BJ (cell line): ENCODE results near the gene MCM6. TPM values are rescaled to one million over a fixed set of nuclear protein-coding genes. Genes with fewer than 3 reads are reported as not detected.

Experiments
- CTCF ChIA-PET: fragments of 350-600 bp; formaldehyde crosslinking; extraction: SDS; loops from one replicate; lab custom pipeline; 2021; ENCODE audit warnings: antibody characterized with exemption, inconsistent platforms; lab: Yijun Ruan, JAX
- POLR2A ChIA-PET: fragments of 300-600 bp; sonication (Branson Sonifier 250); formaldehyde crosslinking; extraction: SDS; loops from one replicate; lab custom pipeline; 2021; ENCODE audit warnings: antibody characterized with exemption; lab: Charles Lee
- DNase-seq: peaks from one replicate; pipeline ENCODE4 v3.0.0-alpha.2; 2011; ENCODE audit warnings: low read depth
- H3K27me3 ChIP-seq: 2 replicates; pipeline ENCODE4 v1.6.0; 2011; ENCODE audit warnings: low read length; ENCODE audit not compliant: control insufficient read depth, insufficient read depth
- H3K36me3 ChIP-seq: 2 replicates; pipeline ENCODE4 v1.5.1; 2011; ENCODE audit warnings: low read length; ENCODE audit not compliant: control insufficient read depth, insufficient read depth
- H3K4me3 ChIP-seq: 2 replicates; pipeline ENCODE4 v1.5.1; 2011; ENCODE audit warnings: low read depth, mild to moderate bottlenecking, control low read depth, low read length
- polyA plus RNA-seq: library from polyadenylated mRNA; depleted of rRNA; stranded (reverse); fragments of >200 nt; gene quantifications from 2 replicates; pipeline ENCODE4 v1.2.3, GENCODE V29; 2011
- TF ChIP-seq, protein P1 (sequence below): IDR thresholded peaks from 2 replicates; pipeline ENCODE4 v1.5.1; 2011; ENCODE audit warnings: low read depth, mild to moderate bottlenecking, control low read depth, inconsistent platforms, low read length, moderate library complexity; ENCODE audit not compliant: insufficient read depth

MCM6 gene
- polyA plus RNA-seq, 1 experiment: 15.7 TPM

DNA sequence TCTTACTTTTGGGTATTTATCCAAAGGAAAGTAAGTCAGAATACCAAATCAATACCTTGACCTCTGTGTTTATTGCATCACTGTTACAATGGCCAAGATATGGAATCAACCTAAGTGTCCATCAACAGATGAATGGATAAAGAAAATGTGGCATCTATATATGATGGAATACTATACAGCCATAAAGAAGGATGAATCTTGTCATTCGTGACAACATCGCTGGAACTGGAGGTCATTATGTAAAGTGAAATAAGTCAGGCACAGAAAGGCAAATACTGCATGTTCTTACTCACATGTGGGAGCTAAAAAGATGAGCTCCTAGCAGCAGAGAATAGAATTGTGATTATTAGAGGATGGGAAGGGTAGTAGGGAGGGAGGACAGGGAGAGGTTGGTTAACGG lies 73.9 kb downstream of the MCM6 start:
- no peaks in the 10 kb centered on the region for H3K36me3 ChIP-seq
- TF ChIP-seq, protein P1, sequence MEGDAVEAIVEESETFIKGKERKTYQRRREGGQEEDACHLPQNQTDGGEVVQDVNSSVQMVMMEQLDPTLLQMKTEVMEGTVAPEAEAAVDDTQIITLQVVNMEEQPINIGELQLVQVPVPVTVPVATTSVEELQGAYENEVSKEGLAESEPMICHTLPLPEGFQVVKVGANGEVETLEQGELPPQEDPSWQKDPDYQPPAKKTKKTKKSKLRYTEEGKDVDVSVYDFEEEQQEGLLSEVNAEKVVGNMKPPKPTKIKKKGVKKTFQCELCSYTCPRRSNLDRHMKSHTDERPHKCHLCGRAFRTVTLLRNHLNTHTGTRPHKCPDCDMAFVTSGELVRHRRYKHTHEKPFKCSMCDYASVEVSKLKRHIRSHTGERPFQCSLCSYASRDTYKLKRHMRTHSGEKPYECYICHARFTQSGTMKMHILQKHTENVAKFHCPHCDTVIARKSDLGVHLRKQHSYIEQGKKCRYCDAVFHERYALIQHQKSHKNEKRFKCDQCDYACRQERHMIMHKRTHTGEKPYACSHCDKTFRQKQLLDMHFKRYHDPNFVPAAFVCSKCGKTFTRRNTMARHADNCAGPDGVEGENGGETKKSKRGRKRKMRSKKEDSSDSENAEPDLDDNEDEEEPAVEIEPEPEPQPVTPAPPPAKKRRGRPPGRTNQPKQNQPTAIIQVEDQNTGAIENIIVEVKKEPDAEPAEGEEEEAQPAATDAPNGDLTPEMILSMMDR: no peak
- H3K4me3 ChIP-seq: no peak overlapping the region
- no peak for DNase-seq
- CTCF ChIA-PET: interaction anchor here (0.8 kb wide), 1 partner anchor 34 kb away, joined by 3 read pairs; no protein-coding TSS in a partner anchor
- no peaks in the 10 kb centered on the region; the same call in 1 of the 2 replicates for H3K27me3 ChIP-seq
- POLR2A ChIA-PET: no interaction called here

DNA sequence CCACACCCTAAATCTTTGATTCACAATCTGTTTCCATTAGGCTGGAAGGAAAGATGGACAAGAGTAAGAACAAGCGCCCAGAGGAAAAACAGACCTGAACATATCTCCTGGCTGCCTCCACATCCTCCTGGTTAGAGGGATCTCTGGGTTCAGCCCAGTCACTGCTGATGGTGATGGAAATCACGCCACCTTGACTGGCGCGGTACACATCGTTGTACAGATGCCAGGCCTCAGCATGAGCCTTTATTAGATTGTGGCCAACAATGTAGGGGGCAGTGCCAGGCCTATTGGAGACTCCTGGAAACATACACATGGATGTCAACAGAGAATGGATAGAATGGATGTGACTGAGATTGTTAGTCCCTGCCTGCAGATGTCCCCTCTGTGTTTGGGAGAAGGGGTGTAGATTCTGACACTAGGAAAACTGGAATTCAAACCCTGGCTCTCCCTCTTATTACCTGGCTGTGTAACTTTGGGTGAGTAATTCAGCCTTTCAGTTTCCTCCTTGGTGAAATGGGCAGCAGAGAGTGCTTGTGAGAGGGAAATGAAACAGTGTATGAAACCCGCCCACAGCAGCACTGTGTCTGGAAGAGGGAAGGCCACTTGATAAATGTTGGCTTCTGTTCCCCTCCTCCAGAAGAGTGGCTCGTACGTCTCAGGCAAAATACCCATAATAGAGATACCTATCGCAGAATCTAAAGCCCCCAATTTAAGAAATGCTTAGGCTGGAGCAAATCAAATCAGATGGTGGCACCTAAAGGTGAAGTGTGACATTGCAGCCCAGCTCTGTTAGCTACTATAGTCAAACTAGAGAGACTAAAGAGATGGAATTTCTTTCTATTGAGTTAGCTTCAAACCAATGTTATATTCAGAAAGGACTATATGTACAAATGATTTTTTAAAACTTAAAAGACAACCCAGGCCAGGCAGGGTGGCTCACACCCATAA lies 75.5 kb downstream of the MCM6 start:
- no peak for DNase-seq
- no peaks in the 10 kb centered on the region for H3K27me3 ChIP-seq
- TF ChIP-seq, protein P1: no peak
- no peaks in the 10 kb centered on the region for H3K36me3 ChIP-seq
- H3K4me3 ChIP-seq: no peak overlapping the region
- POLR2A ChIA-PET: no interaction called here
- CTCF ChIA-PET: no interaction called here

DNA sequence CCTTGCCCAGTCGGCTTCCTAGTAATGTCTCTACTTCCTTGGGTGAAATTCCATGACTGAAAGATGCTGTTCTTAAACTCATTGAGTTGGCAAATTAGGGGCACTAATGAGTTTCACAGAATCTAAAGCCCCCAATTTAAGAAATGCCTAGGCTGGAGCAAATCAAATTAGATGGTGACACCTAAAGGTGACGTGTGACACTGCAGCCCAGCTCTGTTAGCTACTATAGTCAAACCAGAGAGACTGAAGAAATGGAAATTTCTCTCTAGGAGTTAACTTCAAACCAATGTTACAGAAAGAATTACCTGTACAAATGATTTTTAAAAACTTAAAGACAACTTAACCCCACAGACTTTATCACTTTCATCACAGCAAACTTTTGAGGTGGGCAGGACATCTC lies 76.5 kb downstream of the MCM6 start:
- Histone ChIP-seq H3K36me3 (no peaks in the 10 kb centered on the region), H3K4me3 (no peak overlapping the region), H3K27me3 (no peaks in the 10 kb centered on the region)
- no peak for DNase-seq
- ChIA-PET POLR2A (no interaction called here), CTCF (interaction anchor here (4.0 to 4.4 kb wide), 3 partner anchors 8 to 26 kb away, joined by 24 to 44 read pairs (median 39); no protein-coding TSS in a partner anchor)
- TF ChIP-seq, protein P1: no peak

DNA sequence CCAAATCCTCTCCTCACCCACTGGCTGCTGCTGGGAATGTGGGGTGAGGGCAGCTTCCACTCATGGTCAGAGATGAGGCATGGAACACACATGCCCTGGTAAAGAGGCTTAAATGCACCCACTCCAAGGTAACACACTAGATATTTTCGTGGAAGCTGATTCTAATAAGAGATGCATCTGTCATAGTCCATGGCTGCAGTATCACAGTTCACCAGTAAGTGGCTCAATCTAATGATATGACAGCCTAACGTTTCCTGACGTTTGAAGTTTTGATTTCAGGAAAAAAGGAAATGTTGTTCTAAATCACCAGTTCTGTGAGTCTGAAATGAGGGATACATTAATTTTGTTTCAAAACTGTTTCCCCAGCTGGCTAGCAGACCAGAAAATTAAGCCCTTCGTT lies 77.5 kb downstream of the MCM6 start:
- ChIA-PET CTCF (interaction anchor here (0.9 to 4.4 kb wide), 10 partner anchors 9 to 798 kb away, joined by 3 to 44 read pairs (median 6); partner anchors contain the start of gene LCT), POLR2A (no interaction called here)
- H3K4me3 ChIP-seq: no peak overlapping the region
- no peak for DNase-seq
- H3K27me3 ChIP-seq: no peaks in the 10 kb centered on the region
- TF ChIP-seq, protein P1: peak; percentile 25; the same call in 1 of the 2 replicates
- no peaks in the 10 kb centered on the region for H3K36me3 ChIP-seq

DNA sequence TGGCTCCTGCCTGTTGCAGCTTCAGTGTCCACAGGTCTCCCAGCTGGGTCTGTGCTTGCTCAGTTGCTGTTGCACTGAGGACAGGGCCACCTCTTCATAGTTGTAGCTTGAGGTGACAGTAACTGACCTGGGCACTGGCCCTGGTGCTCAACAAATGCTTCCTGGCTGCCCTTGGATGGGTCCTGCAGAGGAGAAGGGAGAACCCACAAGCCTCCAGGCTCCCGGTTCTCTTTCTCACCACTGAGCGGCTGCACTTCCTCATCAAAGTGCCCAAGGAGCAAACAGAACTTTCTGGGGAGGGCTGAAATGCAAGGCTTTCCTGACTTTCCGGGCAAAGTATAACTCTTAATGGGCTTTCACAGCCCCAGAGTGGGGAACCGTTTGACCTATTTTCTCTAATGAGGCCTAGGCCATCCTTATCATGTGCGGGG lies 78.0 kb downstream of the MCM6 start:
- CTCF ChIA-PET: interaction anchor here (0.9 to 4.4 kb wide), 18 partner anchors 10 to 809 kb away, joined by 3 to 44 read pairs (median 6); partner anchors contain the start of genes LCT and MCM6
- POLR2A ChIA-PET: no interaction called here
- H3K4me3 ChIP-seq: no peak overlapping the region
- no peaks in the 10 kb centered on the region for H3K27me3 ChIP-seq
- H3K36me3 ChIP-seq: no peaks in the 10 kb centered on the region
- DNase-seq: no peak
- TF ChIP-seq, protein P1: no peak
